HepG2 (cell line): ENCODE measurements around the gene KLHL12. TPM values are rescaled to one million over a fixed set of nuclear protein-coding genes. Genes with fewer than 3 reads are reported as not detected.
A peak's percentile ranks its signal among the peaks of the same experiment; 100 is the strongest.

Experiments
- AGO2 ChIP-seq: fragments of 200-400 bp; formaldehyde crosslinking; optimal IDR thresholded peaks from 2 replicates; pipeline ENCODE3; 2017; ENCODE audit warnings: mild to moderate bottlenecking, low read depth, low read length, moderate library complexity
- HNF4A ChIP-seq: sonication (generic); formaldehyde crosslinking; IDR thresholded peaks from 2 replicates; pipeline ENCODE4 v1.4.0; 2020; ENCODE audit warnings: missing genetic modification reagents
- HNRNPK ChIP-seq: fragments of 200-400 bp; formaldehyde crosslinking; IDR thresholded peaks from 2 replicates; pipeline ENCODE4 v1.6.1; 2018; ENCODE audit warnings: low read length, low read depth, moderate library complexity, mild to moderate bottlenecking; ENCODE audit not compliant: poor library complexity, severe bottlenecking
- HOXA9 ChIP-seq: sonication (generic); formaldehyde crosslinking; IDR thresholded peaks from 2 replicates; pipeline ENCODE4 v1.8.1; 2022; ENCODE audit warnings: missing genetic modification reagents, mild to moderate bottlenecking, moderate library complexity, borderline replicate concordance
- IRX3 ChIP-seq: sonication (generic); formaldehyde crosslinking; IDR thresholded peaks from 2 replicates; pipeline ENCODE4 v1.8.1; 2023; ENCODE audit warnings: mild to moderate bottlenecking, low read depth, missing genetic modification reagents, borderline replicate concordance
- JUNB ChIP-seq: sonication (generic); formaldehyde crosslinking; IDR thresholded peaks from 2 replicates; pipeline ENCODE4 v1.8.0; 2022; ENCODE audit warnings: missing genetic modification reagents, mild to moderate bottlenecking, borderline replicate concordance
- JUND ChIP-seq: sonication (generic); formaldehyde crosslinking; IDR thresholded peaks from 2 replicates; pipeline ENCODE4 v1.8.0; 2022; ENCODE audit warnings: mild to moderate bottlenecking, missing genetic modification reagents
- MED1 ChIP-seq: sonication (generic); formaldehyde crosslinking; IDR thresholded peaks from 2 replicates; pipeline ENCODE4 v1.4.0; 2020; ENCODE audit warnings: missing genetic modification reagents
- MZF1 ChIP-seq: sonication (generic); formaldehyde crosslinking; IDR thresholded peaks from 2 replicates; pipeline ENCODE4 v1.8.1; 2023; ENCODE audit warnings: mild to moderate bottlenecking, missing genetic modification reagents, borderline replicate concordance
- PHF21A ChIP-seq: sonication (generic); formaldehyde crosslinking; IDR thresholded peaks from 2 replicates; pipeline ENCODE4 v1.5.0; 2020; ENCODE audit warnings: mild to moderate bottlenecking, missing genetic modification reagents
- RAD51 ChIP-seq: fragments of 450-650 bp; IDR thresholded peaks from 2 replicates; pipeline ENCODE4 v1.6.1; 2016; ENCODE audit warnings: borderline replicate concordance
- RNF2 ChIP-seq: fragments of 450-650 bp; conservative IDR thresholded peaks from 2 replicates; pipeline ENCODE4 v1.6.1; 2016; ENCODE audit warnings: low read depth
- SMC3 ChIP-seq: IDR thresholded peaks from 2 replicates; pipeline ENCODE4 v1.6.1; 2011; ENCODE audit warnings: low read length, improper control_type of control experiment
- ZBTB38 ChIP-seq: sonication (generic); formaldehyde crosslinking; IDR thresholded peaks from 2 replicates; pipeline ENCODE4 v1.5.1; 2020; ENCODE audit warnings: mild to moderate bottlenecking, missing genetic modification reagents
- ZFX ChIP-seq: sonication (generic); formaldehyde crosslinking; IDR thresholded peaks from 2 replicates; pipeline ENCODE4 v1.4.0; 2020; ENCODE audit warnings: mild to moderate bottlenecking, low read depth, missing genetic modification reagents, moderate library complexity
- ZNF138 ChIP-seq: sonication (generic); formaldehyde crosslinking; IDR thresholded peaks from 2 replicates; pipeline ENCODE4 v1.5.0; 2020; ENCODE audit warnings: mild to moderate bottlenecking, low read depth, missing genetic modification reagents
- ZNF235 ChIP-seq: sonication (generic); formaldehyde crosslinking; IDR thresholded peaks from 2 replicates; pipeline ENCODE4 v1.8.1; 2023; ENCODE audit warnings: mild to moderate bottlenecking, missing genetic modification reagents, borderline replicate concordance
- ZNF431 ChIP-seq: sonication (generic); formaldehyde crosslinking; IDR thresholded peaks from 2 replicates; pipeline ENCODE4 v1.9.0; 2022; ENCODE audit warnings: missing genetic modification reagents, low read depth, mild to moderate bottlenecking, borderline replicate concordance
- ZNF615 ChIP-seq: sonication (generic); formaldehyde crosslinking; IDR thresholded peaks from 2 replicates; pipeline ENCODE4 v1.5.0; 2020; ENCODE audit warnings: mild to moderate bottlenecking, missing genetic modification reagents, borderline replicate concordance
- ZNF737 ChIP-seq: sonication (generic); formaldehyde crosslinking; IDR thresholded peaks from 2 replicates; pipeline ENCODE4 v1.5.0; 2020; ENCODE audit warnings: missing genetic modification reagents, mild to moderate bottlenecking, borderline replicate concordance
- ZSCAN20 ChIP-seq: sonication (generic); formaldehyde crosslinking; IDR thresholded peaks from 2 replicates; pipeline ENCODE4 v1.4.0; 2020; ENCODE audit warnings: missing genetic modification reagents, mild to moderate bottlenecking, borderline replicate concordance
- polyA plus RNA-seq, 8 experiments: library from polyadenylated mRNA; depleted of rRNA in 3 of 8; stranded (reverse) in 7 of 8; unstranded in 1 of 8; fragments of >200 nt; fragmentation: Illumina TruSeq in 4 of 8; extraction: Trizol in 4 of 8; gene quantifications; 2 replicates each; pipeline versions ENCODE4 v1.2.1 to v1.2.3, GENCODE V29; 2011 to 2016; ENCODE audit warnings: low read depth in 4 of 8, missing spikeins in 1 of 8, mixed read lengths in 1 of 8; ENCODE audit not compliant: insufficient read depth in 1 of 8
- total RNA-seq, 5 experiments: library from RNA; depleted of rRNA; stranded (reverse); fragments of >200 nt; fragmentation: Illumina TruSeq; extraction: Trizol; gene quantifications; 2 replicates each; pipeline ENCODE4 v1.2.3, GENCODE V29; 2016; ENCODE audit warnings: low read depth in 1 of 5
- TF ChIP-seq, protein P1 (sequence below): sonication (generic); formaldehyde crosslinking; IDR thresholded peaks from 2 replicates; pipeline ENCODE4 v1.8.1; 2023; ENCODE audit warnings: mild to moderate bottlenecking, missing genetic modification reagents, borderline replicate concordance
- TF ChIP-seq, protein P2 (sequence below): sonication (generic); formaldehyde crosslinking; IDR thresholded peaks from 2 replicates; pipeline ENCODE4 v1.5.0; 2020; ENCODE audit warnings: missing genetic modification reagents
- TF ChIP-seq, protein P3 (sequence below): sonication (generic); formaldehyde crosslinking; IDR thresholded peaks from 2 replicates; pipeline ENCODE4 v1.4.0; 2020; ENCODE audit warnings: missing genetic modification reagents, borderline replicate concordance

Gene KLHL12
- total and polyA plus RNA-seq, 2 of the 13 experiments (the other 11 are each of a cell fraction or from before 2014, with no cell fraction given), result 19.2 to 25.2 TPM

DNA sequence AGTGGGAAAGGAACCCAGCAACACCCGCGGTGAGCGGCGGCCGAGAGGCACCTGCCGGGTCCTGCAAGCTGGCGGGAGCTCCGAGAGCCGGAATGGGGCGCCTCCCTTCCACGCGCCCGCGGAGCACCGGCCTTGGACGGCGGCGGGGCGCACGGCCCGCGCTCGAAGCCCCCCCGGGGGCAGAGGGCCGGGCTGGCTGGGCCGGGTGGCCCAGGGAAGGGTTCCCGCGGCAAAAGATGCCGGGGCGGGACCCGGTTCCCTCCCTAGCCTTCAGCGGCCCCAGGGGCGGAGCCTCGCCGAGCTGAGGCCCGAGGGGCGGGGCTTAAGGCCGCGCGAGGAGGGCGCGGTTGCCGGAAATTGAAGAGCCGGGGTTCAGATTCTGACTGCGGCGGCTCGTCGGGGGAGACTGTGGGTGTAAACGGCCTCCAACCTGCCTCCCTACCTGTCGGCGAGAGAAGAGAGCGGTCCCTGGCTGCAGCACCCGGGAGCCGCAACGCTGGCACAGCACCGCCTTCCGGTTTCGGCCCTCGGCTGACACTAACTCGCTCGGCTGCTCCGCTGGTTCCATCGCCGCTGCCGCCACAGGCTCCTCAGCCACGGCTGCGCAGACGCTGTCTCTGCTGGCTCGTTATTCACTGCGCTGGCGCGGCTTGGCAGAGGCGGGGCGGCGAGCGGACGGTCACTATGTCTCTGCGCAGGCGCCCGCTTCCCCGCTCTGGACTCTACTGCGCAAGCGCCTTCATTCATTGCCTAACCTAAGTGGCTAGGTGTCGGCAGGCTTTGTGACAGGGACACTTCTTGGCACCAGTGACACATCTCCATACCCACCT lies 38.3 kb downstream of the KLHL12 start, which contains the start of gene RABIF (continued):
- TF ChIP-seq ZNF138 (CRISPR knock-in tag), result peak; percentile 62
- 0 out of 2 replicates have a peak, but pooled peaks have one; percentile 21 for TF ChIP-seq RNF2
- no peak for TF ChIP-seq SMC3
- TF ChIP-seq IRX3 (CRISPR knock-in tag), result peak; percentile 61; the same call in 1 of the 2 replicates
- peak; percentile 33; the same call in 1 of the 2 replicates for TF ChIP-seq ZNF431 (CRISPR knock-in tag)
- TF ChIP-seq, protein P1, sequence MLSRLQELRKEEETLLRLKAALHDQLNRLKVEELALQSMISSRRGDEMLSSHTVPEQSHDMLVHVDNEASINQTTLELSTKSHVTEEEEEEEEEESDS, result 0 out of 2 replicates have a peak, but pooled peaks have one; percentile 47
- no peak for TF ChIP-seq JUNB
- peak; percentile 70 for TF ChIP-seq PHF21A (CRISPR knock-in tag)
- peak; percentile 88 for TF ChIP-seq ZNF235
- peak; percentile 90 for TF ChIP-seq AGO2
- 0 out of 2 replicates have a peak, but pooled peaks have one; percentile 35 for TF ChIP-seq ZSCAN20
- no peak for TF ChIP-seq ZNF737
- TF ChIP-seq, protein P2, sequence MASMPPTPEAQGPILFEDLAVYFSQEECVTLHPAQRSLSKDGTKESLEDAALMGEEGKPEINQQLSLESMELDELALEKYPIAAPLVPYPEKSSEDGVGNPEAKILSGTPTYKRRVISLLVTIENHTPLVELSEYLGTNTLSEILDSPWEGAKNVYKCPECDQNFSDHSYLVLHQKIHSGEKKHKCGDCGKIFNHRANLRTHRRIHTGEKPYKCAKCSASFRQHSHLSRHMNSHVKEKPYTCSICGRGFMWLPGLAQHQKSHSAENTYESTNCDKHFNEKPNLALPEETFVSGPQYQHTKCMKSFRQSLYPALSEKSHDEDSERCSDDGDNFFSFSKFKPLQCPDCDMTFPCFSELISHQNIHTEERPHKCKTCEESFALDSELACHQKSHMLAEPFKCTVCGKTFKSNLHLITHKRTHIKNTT (CRISPR knock-in tag), result no peak
- peak; percentile 69 for TF ChIP-seq ZBTB38
- TF ChIP-seq RAD51, result no peak
- no peak for TF ChIP-seq HOXA9 (CRISPR knock-in tag)
- TF ChIP-seq HNF4A (CRISPR knock-in tag), result 0 out of 2 replicates have a peak, but pooled peaks have one; percentile 18
- no peak for TF ChIP-seq JUND (CRISPR knock-in tag)
- peak; percentile 72 for TF ChIP-seq HNRNPK
- peak; percentile 75; the same call in 1 of the 2 replicates for TF ChIP-seq MZF1 (CRISPR knock-in tag)
- TF ChIP-seq ZNF615, result no peak
- TF ChIP-seq, protein P3, sequence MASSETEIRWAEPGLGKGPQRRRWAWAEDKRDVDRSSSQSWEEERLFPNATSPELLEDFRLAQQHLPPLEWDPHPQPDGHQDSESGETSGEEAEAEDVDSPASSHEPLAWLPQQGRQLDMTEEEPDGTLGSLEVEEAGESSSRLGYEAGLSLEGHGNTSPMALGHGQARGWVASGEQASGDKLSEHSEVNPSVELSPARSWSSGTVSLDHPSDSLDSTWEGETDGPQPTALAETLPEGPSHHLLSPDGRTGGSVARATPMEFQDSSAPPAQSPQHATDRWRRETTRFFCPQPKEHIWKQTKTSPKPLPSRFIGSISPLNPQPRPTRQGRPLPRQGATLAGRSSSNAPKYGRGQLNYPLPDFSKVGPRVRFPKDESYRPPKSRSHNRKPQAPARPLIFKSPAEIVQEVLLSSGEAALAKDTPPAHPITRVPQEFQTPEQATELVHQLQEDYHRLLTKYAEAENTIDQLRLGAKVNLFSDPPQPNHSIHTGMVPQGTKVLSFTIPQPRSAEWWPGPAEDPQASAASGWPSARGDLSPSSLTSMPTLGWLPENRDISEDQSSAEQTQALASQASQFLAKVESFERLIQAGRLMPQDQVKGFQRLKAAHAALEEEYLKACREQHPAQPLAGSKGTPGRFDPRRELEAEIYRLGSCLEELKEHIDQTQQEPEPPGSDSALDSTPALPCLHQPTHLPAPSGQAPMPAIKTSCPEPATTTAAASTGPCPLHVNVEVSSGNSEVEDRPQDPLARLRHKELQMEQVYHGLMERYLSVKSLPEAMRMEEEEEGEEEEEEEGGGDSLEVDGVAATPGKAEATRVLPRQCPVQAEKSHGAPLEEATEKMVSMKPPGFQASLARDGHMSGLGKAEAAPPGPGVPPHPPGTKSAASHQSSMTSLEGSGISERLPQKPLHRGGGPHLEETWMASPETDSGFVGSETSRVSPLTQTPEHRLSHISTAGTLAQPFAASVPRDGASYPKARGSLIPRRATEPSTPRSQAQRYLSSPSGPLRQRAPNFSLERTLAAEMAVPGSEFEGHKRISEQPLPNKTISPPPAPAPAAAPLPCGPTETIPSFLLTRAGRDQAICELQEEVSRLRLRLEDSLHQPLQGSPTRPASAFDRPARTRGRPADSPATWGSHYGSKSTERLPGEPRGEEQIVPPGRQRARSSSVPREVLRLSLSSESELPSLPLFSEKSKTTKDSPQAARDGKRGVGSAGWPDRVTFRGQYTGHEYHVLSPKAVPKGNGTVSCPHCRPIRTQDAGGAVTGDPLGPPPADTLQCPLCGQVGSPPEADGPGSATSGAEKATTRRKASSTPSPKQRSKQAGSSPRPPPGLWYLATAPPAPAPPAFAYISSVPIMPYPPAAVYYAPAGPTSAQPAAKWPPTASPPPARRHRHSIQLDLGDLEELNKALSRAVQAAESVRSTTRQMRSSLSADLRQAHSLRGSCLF (CRISPR knock-in tag), result no peak
- TF ChIP-seq MED1 (CRISPR knock-in tag), result peak; percentile 68
- peak; percentile 79 for TF ChIP-seq ZFX (CRISPR knock-in tag)
